Aorta (tissue), 5 donors: ENCODE data around the gene ATXN2L. TPM values are rescaled to one million over a fixed set of nuclear protein-coding genes. Genes with fewer than 3 reads are reported as not detected.

Source experiments
- ATAC-seq: fragments of 200-7000 bp; cut with Tn5 transposase; one replicate; pipeline ENCODE4 v1.9.1; 2022; ENCODE audit warnings: moderate library complexity; ENCODE audit not compliant: low FRiP score
- DNase-seq, 2 donors: peaks; one replicate each; pipeline ENCODE4 v3.0.0-alpha.2; 2020
- H3K27ac ChIP-seq, 2 donors: one replicate each; pipeline ENCODE4 v1.5.1; 2013; ENCODE audit warnings: low read length in 2 of 2, mild to moderate bottlenecking in 2 of 2, moderate library complexity in 2 of 2, control low read depth in 1 of 2, inconsistent platforms in 1 of 2, low read depth in 1 of 2
- H3K27me3 ChIP-seq, 2 donors: one replicate each; pipeline ENCODE4 v1.6.1; 2013; ENCODE audit warnings: control low read depth in 1 of 2, low read length in 1 of 2, mild to moderate bottlenecking in 1 of 2, moderate library complexity in 1 of 2; ENCODE audit not compliant: insufficient read depth in 2 of 2, control insufficient read depth in 1 of 2
- H3K36me3 ChIP-seq, 2 donors: one replicate each; pipeline ENCODE4 v1.6.1; 2013; ENCODE audit warnings: control low read depth in 1 of 2, low read length in 1 of 2, mild to moderate bottlenecking in 1 of 2; ENCODE audit not compliant: insufficient read depth in 2 of 2, control insufficient read depth in 1 of 2
- H3K4me1 ChIP-seq, 2 donors: one replicate each; pipeline ENCODE4 v1.6.1; 2013; ENCODE audit warnings: low read length in 2 of 2, control low read depth in 1 of 2, mild to moderate bottlenecking in 1 of 2, moderate library complexity in 1 of 2; ENCODE audit not compliant: insufficient read depth in 2 of 2, control insufficient read depth in 1 of 2
- H3K4me3 ChIP-seq, 2 donors: one replicate each; pipeline ENCODE4 v1.5.1; 2013; ENCODE audit warnings: low read length in 2 of 2, control low read depth in 1 of 2, mild to moderate bottlenecking in 1 of 2
- H3K9me3 ChIP-seq: one replicate; pipeline ENCODE4 v1.6.1; 2013; ENCODE audit warnings: mild to moderate bottlenecking, low read length; ENCODE audit not compliant: control insufficient read depth
- WGBS, 2 donors: extraction: QIAGEN DNeasy Blood & Tissue Kit; methylation state at CpG; one replicate each; pipeline ENCODE4 v1.1.7; 2013; 5-methylcytosine and 5-hydroxymethylcytosine counted together
- intact Hi-C, 2 donors: fragments of 100-400 bp; cut with DNase I; formaldehyde crosslinking; loops; one replicate each; pipeline versions ENCODE4 v1.14.2 to v1.15.0; 2022
- polyA plus RNA-seq, 2 donors: library from polyadenylated mRNA; stranded (reverse); fragments of 200-250 nt; gene quantifications; one replicate each; pipeline ENCODE4 v1.2.3, GENCODE V29; 2013
- total RNA-seq, 2 donors: library from RNA; stranded (reverse); fragmentation: NEBNext Ultra II Directional; extraction: Animal tissue kit (Norgen Biotek cat#: 25700); gene quantifications; one replicate each; pipeline ENCODE4 v1.2.1, GENCODE V29; 2021
- donor health status: healthy with polysubstance abuse.
- donor health status: Bipolar disorder and iron deficiency.
- donor health status: DM: no; HTN: no; CAD: no.
- donor health status: DM: no; HTN: no; CAD: no.
- donor health status: DM: yes; HTN: yes; CAD: no.

The ATXN2L gene
- total and polyA plus RNA-seq, 4 donors: 22.4 to 124 (median 76.3) TPM

DNA sequence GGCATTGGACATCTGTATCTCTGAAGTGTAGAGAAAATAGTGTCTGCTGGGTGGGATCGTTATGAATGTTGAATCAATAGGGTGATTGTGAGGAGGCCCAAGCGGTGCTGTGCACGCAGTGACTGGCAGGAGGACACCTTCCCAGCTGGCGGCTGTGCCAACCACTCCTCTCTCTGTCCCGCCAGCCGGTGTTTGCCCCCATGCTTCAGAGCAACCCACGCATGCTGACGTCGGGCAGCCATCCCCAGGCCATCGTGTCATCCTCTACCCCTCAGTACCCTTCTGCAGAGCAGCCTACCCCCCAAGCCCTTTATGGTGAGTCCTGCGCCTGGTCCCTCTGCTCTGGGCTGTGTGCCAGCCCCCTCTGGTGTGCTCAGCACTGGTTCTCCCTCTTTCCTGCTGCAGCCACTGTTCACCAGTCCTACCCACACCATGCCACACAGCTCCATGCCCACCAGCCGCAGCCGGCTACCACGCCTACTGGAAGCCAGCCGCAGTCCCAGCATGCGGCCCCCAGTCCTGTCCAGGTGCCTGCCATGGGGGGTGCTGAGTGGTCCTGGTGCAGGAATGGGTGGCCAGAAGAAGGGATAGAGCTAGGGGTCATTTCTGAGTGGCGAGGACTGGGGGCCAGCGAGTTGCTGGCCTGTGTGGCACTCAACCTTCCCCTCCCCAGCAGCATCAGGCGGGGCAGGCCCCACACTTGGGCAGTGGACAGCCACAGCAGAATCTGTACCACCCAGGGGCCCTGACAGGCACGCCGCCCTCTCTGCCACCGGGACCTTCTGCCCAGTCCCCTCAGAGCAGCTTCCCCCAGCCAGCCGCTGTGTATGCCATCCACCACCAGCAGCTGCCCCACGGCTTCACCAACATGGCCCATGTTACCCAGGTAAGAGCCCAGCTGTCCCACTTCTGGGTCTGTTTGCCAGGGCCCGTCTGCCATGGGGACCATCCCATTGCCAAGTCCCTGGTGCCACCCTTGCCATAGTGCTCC, 12.4 kb downstream of the ATXN2L start:
- Histone ChIP-seq H3K9me3 (no peaks in the 10 kb centered on the region), H3K4me3 (no peak overlapping the region), H3K4me1 (no peaks in the 10 kb centered on the region), H3K27ac (no peak overlapping the region), H3K27me3 (no peaks in the 10 kb centered on the region), H3K36me3 (peaks cover 13 to 16% of the 10 kb centered on the region in 2 donors)
- no peak for ATAC-seq
- intact Hi-C loops: no loop called here
- DNase-seq: peak in 1 of 2 donors; percentile 27
- WGBS, 2 donors: 90 to 91% methylated on average over 24 to 25 of the region's 25 CpGs

DNA sequence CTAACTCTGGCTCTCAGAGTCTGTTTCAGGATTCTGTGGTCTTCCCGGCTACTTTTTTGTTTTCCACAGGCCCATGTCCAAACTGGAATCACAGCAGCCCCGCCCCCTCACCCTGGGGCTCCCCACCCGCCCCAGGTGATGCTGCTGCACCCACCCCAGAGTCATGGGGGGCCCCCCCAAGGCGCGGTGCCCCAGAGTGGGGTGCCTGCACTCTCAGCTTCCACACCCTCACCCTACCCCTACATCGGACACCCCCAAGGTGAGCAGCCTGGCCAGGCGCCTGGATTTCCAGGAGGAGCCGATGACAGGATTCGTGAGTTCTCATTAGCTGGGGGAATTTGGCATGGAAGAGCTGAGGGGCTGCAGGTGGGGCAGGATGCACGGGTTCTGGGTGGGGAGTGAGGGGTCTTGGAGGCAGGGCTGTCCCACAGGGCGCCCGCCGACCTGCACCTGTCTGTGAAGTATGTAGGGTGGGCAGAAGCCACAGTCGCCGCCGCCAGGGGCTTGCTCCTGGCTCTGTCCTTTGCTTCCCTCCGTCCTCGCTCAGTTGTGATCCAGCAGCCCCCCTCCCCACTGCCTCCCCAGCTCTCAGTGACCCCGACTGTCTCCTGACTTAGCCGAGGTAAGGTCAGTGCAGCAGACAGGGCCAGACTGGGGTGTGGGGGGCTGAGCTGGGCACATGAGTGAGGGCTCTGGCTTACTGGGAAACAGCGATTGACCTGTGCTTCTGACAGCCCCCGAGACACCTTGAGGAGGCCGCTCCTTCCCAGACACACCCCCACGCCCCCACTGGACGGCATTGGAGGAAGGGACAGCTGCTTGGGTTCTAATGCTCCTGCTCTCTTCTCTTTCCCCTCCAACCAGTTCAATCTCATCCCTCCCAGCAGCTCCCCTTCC, 13.3 kb downstream of the ATXN2L start:
- H3K36me3 ChIP-seq: peaks cover 13 to 15% of the 10 kb centered on the region in 2 donors
- intact Hi-C loops: no loop called here
- H3K27me3 ChIP-seq: no peaks in the 10 kb centered on the region
- ATAC-seq (no peak), DNase-seq (no peak)
- no peaks in the 10 kb centered on the region for H3K9me3 ChIP-seq
- 92 to 94% methylated on average over 24 to 25 of the region's 25 CpGs for WGBS, 2 donors
- H3K27ac ChIP-seq: no peak overlapping the region
- no peak overlapping the region for H3K4me3 ChIP-seq
- no peaks in the 10 kb centered on the region for H3K4me1 ChIP-seq

DNA sequence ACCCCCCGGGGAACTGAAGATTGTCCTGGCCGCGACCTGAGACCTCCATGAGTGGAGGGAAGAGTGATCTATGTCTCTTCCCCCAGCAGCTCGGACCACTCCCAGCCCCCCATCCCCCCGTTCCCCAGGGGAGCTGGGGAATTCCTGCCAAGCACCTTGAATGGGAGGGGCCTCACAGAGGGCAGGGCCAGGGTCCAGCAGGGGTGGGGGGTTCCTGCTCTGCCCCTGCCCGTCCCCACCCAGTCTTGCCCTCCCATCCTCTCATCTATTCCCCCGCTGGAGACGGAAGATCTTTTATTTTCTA, 13.9 kb downstream of the ATXN2L start:
- Histone ChIP-seq H3K9me3 (no peaks in the 10 kb centered on the region), H3K4me3 (no peak overlapping the region), H3K27me3 (no peaks in the 10 kb centered on the region), H3K4me1 (no peaks in the 10 kb centered on the region), H3K36me3 (peaks cover 13 to 15% of the 10 kb centered on the region in 2 donors), H3K27ac (no peak overlapping the region)
- ATAC-seq (no peak), DNase-seq (peak in 1 of 2 donors; percentile 36)
- intact Hi-C loops: no loop called here
- 75 to 85% methylated on average over 8 of the region's 8 CpGs for WGBS, 2 donors

DNA sequence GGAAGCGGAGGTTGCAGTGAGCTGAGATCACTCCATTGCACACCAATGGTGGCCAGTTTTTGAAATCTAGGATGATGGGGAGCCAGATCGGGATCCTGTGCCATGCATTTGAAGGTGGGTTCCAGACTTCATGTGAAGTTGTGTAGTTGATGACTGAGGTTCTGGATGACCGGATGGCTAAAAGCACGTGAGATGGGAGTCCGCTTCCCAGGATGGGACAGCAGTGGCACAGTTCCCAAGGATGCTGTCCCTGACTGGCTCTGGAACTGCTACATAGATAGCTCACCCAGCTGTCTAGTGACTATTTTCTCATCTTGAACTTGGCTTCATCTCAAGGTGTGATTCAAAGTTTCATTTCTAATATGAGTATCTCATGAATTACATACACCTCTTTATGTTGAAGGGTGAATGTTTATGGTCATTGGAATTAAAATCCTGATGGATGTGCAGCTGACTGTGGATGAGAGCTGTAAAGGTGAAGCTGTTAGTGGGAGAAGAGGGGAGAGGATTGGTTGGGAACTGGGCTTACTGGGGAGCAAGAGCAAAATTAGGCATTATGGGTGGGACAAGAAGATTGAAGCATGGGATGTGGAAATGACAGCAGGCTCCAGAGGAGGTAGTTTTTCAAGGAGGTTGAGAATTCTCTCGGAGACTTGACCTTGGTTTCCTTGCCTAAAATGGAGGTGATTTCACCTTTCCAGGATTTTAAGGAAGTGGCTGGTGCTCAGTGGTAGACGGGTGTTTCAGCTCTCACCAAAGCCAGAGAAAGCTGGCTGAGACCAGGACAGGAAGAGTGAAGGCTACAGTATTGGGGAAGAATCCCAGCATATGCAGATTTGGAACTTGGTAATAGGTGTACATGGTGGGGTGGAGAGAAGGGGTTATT, 15.1 kb downstream of the ATXN2L start:
- H3K4me3 ChIP-seq: no peak overlapping the region
- H3K9me3 ChIP-seq: no peaks in the 10 kb centered on the region
- intact Hi-C loops: no loop called here
- 86 to 89% methylated on average over 7 of the region's 7 CpGs for WGBS, 2 donors
- no peaks in the 10 kb centered on the region for H3K4me1 ChIP-seq
- no peak for ATAC-seq
- H3K27me3 ChIP-seq: no peaks in the 10 kb centered on the region
- H3K27ac ChIP-seq: no peak overlapping the region
- H3K36me3 ChIP-seq: peaks cover 14 to 16% of the 10 kb centered on the region in 2 donors
- peak in 1 of 2 donors; percentile 7 for DNase-seq

DNA sequence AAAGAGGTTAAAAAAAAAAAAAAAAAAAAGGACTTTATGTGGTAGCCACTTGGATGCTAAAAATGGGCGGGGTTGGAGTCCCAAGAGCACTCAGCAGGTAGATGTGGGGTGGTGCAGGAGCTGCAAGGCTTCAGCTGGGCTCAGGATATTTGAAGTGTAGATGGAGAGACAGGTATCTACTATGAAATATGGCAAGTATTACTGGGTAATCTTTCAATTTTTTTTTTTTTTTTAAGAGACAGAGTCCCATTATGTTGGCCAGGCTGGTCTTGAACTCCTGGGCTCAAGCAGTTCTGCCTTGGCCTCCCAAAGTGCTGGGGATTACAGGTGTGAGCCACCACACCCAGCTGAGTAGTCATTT, 15.7 kb downstream of the ATXN2L start:
- Histone ChIP-seq H3K4me1 (no peaks in the 10 kb centered on the region), H3K9me3 (no peaks in the 10 kb centered on the region), H3K4me3 (no peak overlapping the region), H3K36me3 (peaks cover 10 to 12% of the 10 kb centered on the region in 2 donors), H3K27ac (no peak overlapping the region), H3K27me3 (no peaks in the 10 kb centered on the region)
- intact Hi-C loops: no loop called here
- ATAC-seq (no peak), DNase-seq (peak in 1 of 2 donors; percentile 16)
- 97 to 100% methylated on average over 1 of the region's 1 CpG for WGBS, 2 donors

DNA sequence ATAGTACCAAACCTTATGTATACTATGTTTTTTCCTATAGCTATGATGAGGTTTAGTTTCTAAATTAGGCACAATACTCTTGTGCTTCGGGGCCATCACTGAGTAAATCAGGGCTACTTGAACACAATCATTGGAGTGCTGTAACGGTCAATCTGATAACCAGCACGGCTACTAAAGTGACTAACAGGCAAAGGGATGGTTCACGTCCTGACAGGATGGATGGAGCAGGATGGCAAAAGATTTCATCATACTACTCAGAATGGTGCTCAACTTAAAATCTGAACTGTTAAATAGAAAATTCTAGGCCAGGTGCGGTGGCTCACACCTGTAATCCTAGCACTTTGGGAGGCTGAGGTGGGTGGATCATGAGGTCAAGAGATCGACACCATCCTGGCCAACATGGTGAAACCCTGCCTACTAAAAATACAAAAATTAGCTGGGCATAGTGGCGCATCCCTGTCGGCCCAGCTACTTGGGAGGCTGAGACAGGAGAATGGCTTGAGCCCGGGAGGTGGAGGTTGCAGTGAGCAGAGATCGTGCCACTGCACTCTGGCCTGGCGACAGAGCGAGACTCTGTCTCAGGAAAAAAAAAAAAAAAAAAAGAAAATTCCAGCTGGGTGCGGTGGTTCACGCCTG, 16.3 kb downstream of the ATXN2L start:
- no peak overlapping the region for H3K4me3 ChIP-seq

DNA sequence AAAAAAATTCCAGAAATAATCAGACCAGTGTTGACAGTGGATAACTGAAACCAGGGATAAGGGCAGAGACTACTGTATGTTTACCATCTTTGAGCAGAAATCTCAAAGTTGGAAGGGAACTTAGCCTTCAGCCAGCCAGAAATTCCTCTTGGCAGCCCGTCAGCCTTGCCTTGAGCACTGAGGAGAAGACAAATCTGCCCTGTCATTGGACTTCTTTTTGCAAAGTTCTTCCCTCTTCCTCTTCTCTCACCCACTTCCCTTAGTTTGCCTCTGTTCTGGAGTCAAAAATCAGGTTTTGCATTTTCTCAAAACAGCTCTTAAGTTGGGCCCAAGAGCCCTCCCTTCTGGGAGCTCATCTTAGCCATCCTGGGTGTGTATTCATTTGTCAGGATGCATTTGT, 17.1 kb downstream of the ATXN2L start:
- Histone ChIP-seq H3K4me3 (no peak overlapping the region), H3K36me3 (peaks cover 2 to 8% of the 10 kb centered on the region in 2 donors), H3K4me1 (no peaks in the 10 kb centered on the region), H3K9me3 (no peaks in the 10 kb centered on the region), H3K27ac (no peak overlapping the region), H3K27me3 (no peaks in the 10 kb centered on the region)
- WGBS, 2 donors: 5 to 6% methylated on average over 1 of the region's 1 CpG
- DNase-seq: no peak
- intact Hi-C loops: no loop called here
- ATAC-seq: no peak

More for the DNA sequence above, 16.3 kb downstream of the ATXN2L start:
- H3K4me1 ChIP-seq: no peaks in the 10 kb centered on the region
- no peak overlapping the region for H3K27ac ChIP-seq
- no peak for DNase-seq
- H3K27me3 ChIP-seq: no peaks in the 10 kb centered on the region
- no peaks in the 10 kb centered on the region for H3K9me3 ChIP-seq
- ATAC-seq: no peak
- H3K36me3 ChIP-seq: peaks cover 6 to 12% of the 10 kb centered on the region in 2 donors
- intact Hi-C loops: no loop called here
- 91 to 96% methylated on average over 14 of the region's 14 CpGs for WGBS, 2 donors

DNA sequence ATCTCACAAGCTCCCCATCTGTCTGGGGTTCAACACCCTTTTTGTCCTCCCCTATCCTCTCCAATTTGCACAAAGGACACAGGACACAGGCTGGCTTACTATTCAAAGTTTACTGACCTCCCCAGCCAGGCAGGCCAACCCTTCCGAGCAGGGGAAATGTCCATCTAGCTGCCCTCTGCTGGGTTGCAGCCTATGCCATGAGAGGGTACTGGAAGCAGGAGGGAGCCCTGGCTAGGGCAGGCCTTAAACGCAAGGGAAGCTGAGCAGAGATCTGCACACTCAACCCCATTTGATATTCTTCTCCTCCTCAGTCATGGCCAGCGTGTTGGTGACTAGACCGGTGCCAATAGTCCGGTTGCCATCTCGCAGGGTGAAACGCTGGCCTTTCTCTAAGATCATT, 19.9 kb downstream of the ATXN2L start:
- Histone ChIP-seq H3K9me3 (no peaks in the 10 kb centered on the region), H3K27ac (no peak overlapping the region), H3K27me3 (no peaks in the 10 kb centered on the region), H3K4me3 (no peak overlapping the region), H3K36me3 (peaks cover 2 to 6% of the 10 kb centered on the region in 2 donors), H3K4me1 (no peaks in the 10 kb centered on the region)
- intact Hi-C loops: no loop called here
- ATAC-seq (no peak), DNase-seq (no peak)
- WGBS, 2 donors: 85 to 91% methylated on average over 7 of the region's 7 CpGs
